ENCODE data around the gene ZNF750. TPM values are rescaled to one million over a fixed set of nuclear protein-coding genes. Genes with fewer than 3 reads are reported as not detected.

The ZNF750 gene
- total RNA-seq, 2 donors from 2014 or later = not detected

DNA sequence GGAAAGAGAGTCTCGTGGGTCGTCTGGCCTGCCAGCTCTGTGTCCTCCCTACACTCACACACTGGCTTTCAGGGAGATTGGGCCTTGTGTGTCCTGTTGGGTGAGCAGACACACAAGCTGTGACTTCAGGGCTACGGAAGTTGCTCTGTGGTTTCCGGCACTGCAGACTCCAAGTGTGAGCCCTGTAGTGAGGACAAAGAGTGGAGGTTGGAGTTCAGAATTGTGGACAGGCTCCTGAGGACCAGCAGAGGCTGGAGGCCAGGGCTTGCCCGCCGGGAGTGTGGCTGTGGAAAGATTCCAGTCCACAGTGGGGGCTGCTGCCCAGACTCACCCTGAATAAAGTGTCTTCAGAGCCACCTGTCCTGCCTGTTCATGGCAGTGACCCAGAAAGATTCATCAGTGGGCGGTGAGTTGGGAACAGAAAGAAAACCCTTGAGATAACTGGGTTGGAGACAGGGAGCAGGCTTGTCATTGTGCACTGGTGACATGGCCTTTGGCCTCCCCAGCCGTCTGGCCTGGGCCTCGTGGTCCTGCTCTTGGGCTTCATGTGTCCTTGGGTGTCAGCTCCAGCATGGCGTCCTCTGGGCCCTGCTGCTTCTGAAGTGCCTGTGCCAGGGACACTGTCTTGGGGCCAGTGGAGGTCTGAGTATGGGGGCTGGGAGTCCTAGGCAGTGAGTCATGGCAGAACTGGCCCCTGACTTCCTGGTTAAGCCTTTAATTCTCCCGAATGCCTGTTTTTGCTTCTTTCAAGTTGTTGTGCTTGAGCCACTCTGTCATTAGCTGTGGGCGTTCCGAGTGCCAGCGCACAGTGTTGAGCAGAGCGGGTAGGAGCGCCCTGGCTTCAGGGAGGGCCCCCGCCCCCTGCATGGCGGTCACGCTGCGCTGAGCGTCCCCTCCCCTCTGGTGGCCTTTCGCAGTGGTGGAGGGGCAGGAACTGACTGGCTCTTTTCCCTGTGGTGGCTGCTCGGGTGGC lies 19.9 kb upstream of the ZNF750 start:
- DNase-seq (ENCODE audit: low spot score) (no peak), ATAC-seq (peak; percentile 67 to 78)
- Mint-ChIP-seq H3K27ac (peak overlapping the region; percentile 89 to 93), H3K27me3 (no peaks in the 10 kb centered on the region), H3K4me1 (ENCODE audit: low read depth in 2 of 2) (peaks cover 48 to 53% of the 10 kb centered on the region in 2 donors), H3K4me3 (peak overlapping the region; percentile 84), H3K9me3 (no peaks in the 10 kb centered on the region), H3K36me3 (no peaks in the 10 kb centered on the region)

DNA sequence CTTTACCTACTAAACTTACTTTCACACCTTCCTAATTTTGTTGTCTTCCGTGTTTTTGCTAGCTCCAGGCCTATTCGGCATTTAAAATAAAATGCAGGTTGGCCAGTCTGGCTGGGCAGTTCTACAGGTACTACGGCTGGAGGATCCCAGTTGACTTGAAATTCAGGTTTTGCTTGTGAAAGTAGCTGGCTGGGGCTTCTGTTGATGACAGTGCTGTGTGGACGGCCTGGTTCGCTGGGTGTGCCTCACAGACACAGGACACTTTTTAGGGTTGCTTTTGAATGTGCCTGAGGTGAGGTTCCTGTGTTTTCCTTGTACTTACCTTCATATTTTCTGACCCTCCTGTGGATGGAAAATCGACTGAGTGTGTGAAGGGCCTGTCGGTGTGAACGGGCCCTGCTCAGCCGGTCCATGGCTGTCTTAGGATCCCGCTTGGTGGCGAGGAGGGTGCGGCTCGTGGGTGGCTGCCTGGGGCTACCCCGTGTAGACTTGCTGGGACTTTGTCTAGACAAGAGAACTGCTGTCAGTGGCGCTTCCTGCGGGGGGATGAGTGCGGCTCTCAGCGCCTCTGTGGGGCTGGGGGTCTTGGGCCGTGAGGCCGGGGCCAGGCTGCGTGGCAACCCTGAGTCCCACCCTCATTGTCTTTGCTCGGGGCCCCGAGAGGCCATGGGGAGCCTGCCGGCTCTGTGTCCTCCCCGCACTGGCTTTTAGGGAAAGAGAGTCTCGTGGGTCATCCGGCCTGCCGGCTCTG lies 18.7 kb upstream of the ZNF750 start:
- Mint-ChIP-seq H3K4me1 (ENCODE audit: low read depth in 2 of 2) (peaks cover 41 to 44% of the 10 kb centered on the region in 2 donors), H3K4me3 (peak overlapping the region; percentile 84), H3K36me3 (no peaks in the 10 kb centered on the region), H3K27me3 (no peaks in the 10 kb centered on the region), H3K9me3 (no peaks in the 10 kb centered on the region), H3K27ac (peak overlapping the region; percentile 89 to 93)
- ATAC-seq (peak; percentile 48 to 51), DNase-seq (ENCODE audit: low spot score) (no peak)

DNA sequence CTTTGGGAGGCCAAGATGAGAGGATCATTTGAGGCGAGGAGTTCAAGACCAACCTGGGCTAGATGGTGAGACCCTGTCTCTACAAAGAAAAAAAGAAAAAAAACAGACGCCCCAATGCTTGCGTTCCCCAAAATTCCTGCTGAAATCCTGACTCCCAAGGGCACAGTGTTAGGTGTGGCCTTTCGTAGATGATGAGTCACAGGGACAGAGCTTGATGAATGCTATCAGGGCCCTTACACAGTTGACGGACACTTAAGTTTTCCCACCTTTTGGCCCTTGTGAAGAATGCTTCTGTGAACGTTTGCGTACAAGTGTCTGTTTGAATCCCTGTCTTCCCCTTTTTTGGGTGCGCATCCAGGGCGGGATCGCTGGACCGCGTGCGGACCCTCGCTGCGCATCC lies 16.5 kb upstream of the ZNF750 start:
- Mint-ChIP-seq H3K27ac (no peak overlapping the region), H3K27me3 (no peaks in the 10 kb centered on the region), H3K4me1 (ENCODE audit: low read depth in 2 of 2) (peaks cover 28 to 38% of the 10 kb centered on the region in 2 donors), H3K4me3 (no peak overlapping the region), H3K36me3 (no peaks in the 10 kb centered on the region), H3K9me3 (no peaks in the 10 kb centered on the region)
- DNase-seq (ENCODE audit: low spot score) = no peak
- ATAC-seq = no peak

DNA sequence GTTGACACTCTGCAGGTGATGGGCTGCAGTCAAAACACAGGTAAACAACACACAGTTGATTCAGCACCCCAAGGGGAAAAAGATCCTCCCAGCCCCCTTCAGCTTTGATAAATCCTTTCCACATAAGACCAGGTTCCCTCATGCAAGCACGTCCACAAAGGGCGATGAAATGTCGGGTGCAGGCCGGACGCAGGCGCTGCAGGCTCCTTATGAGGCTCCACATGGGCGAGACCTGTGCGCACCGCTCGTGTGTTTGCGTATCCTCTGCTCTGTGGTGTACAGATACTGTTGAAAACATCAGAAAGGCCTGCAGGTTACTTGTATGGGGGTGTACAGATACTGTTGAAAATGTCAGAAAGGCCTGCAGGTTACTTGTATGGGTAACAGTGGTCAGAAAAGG lies 14.4 kb upstream of the ZNF750 start:
- ATAC-seq (no peak), DNase-seq (ENCODE audit: low spot score) (no peak)
- no peak overlapping the region for H3K27ac Mint-ChIP-seq
- peaks cover 16 to 30% of the 10 kb centered on the region in 2 donors for H3K4me1 Mint-ChIP-seq (ENCODE audit: low read depth in 2 of 2)
- H3K27me3 Mint-ChIP-seq = no peaks in the 10 kb centered on the region
- no peaks in the 10 kb centered on the region for H3K9me3 Mint-ChIP-seq
- no peak overlapping the region for H3K4me3 Mint-ChIP-seq
- H3K36me3 Mint-ChIP-seq = peaks cover 8% of the 10 kb centered on the region

DNA sequence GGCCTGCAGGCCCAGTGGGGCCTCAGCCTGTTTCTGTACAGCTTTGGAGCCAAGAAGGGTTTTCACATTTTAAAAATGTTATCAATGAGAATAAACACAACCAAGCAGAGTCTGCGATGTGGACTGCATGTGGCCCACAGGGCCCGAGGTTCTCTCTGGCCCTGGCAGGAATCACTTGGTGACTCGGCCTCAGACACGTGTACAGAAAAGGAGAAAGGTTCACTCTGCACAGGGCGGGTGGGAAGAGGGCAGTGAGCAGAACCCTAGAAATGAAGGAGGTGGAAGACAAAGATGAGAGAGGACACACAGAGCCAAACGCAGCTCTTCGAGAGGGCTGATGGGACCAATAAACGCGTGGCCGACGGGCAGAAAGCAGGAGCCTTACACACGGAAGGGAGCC lies 11.6 kb upstream of the ZNF750 start:
- H3K36me3 Mint-ChIP-seq = peaks cover 10% of the 10 kb centered on the region
- no peaks in the 10 kb centered on the region for H3K27me3 Mint-ChIP-seq
- no peak overlapping the region for H3K4me3 Mint-ChIP-seq
- H3K4me1 Mint-ChIP-seq (ENCODE audit: low read depth in 2 of 2) = peaks cover 17 to 38% of the 10 kb centered on the region in 2 donors
- no peak for ATAC-seq
- DNase-seq (ENCODE audit: low spot score) = peak; percentile 60
- no peaks in the 10 kb centered on the region for H3K9me3 Mint-ChIP-seq
- H3K27ac Mint-ChIP-seq = no peak overlapping the region

DNA sequence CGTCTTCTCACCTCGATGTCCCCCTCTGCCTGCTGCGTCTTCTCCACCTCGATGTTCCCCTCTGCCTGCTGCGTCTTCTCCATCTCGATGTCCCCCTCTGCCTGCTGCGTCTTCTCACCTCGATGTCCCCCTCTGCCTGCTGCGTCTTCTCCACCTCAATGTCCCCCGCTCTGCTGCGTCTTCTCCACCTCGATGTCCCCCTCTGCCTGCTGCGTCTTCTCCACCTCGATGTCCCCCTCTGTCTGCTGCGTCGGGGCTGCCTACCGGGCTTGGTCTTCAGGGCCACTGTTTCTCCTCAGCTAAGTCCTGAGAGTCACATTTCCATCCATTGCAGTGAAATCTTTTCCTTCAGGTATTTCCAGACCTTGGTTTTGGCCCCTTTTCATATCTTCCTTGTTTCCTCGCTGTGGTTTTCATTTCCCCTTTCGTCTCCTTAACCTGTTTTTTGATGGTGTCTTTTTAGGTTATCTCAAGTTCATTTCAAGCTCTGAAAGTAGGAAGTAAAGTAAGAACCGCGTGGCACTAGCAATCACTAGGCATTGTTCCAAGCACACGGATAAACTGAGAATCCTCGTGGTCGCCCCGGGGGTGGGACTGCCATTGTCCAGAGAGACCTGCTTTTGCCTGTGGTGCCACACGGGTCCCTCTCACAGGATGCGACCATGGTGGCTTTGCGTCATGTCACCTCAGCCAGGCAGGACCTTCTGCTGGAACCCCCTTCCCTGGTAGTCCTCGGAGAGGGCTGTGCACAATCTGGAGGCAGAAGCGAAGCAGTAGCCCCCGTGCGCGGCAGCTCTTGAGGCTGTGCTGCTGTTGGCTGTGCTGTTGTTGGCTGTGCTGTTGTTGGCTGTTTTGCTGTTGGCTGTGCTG lies 9.5 kb upstream of the ZNF750 start:
- Mint-ChIP-seq H3K4me1 (ENCODE audit: low read depth in 2 of 2) (peaks cover 17 to 46% of the 10 kb centered on the region in 2 donors), H3K27ac (no peak overlapping the region), H3K27me3 (no peaks in the 10 kb centered on the region), H3K9me3 (no peaks in the 10 kb centered on the region), H3K36me3 (peaks cover 10% of the 10 kb centered on the region), H3K4me3 (peak overlapping the region; percentile 65)
- ATAC-seq (no peak), DNase-seq (ENCODE audit: low spot score) (peak; percentile 44)

DNA sequence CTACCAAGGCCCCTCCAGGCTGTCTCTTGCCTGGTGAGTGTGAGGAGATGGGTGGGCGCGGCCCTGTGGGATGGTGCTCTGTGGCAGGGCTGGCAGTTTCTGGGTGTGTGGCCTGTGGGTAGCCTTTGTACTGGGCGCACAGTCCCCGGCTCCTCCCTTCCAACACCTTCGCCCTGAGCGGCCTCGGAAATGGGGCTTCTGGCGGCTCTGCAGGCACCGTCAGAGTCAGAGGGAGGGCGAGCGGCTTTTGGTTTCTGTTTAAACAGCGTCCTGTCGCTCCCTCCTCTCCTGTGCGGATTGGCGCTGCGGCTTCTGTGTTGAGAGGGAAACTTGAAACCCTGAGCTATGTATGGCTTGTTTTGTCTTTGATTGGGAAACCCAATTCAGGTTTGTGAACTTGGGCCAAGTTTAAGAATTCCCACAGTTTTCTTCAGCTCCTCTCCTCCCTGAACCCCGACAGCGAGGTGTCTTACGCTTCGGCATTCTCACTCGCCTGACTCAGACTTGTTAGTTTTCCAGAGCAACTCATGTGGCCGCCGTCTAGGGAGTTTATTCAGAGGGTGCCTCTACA lies 8.3 kb upstream of the ZNF750 start:
- peaks cover 10% of the 10 kb centered on the region for H3K36me3 Mint-ChIP-seq
- H3K27ac Mint-ChIP-seq = peak overlapping the region; percentile 39 to 50
- DNase-seq (ENCODE audit: low spot score) (peak; percentile 90), ATAC-seq (peak; percentile 98 to 99)
- H3K27me3 Mint-ChIP-seq = no peaks in the 10 kb centered on the region
- H3K4me1 Mint-ChIP-seq (ENCODE audit: low read depth in 2 of 2) = peaks cover 17 to 40% of the 10 kb centered on the region in 2 donors
- H3K4me3 Mint-ChIP-seq = peak overlapping the region; percentile 74
- no peaks in the 10 kb centered on the region for H3K9me3 Mint-ChIP-seq

DNA sequence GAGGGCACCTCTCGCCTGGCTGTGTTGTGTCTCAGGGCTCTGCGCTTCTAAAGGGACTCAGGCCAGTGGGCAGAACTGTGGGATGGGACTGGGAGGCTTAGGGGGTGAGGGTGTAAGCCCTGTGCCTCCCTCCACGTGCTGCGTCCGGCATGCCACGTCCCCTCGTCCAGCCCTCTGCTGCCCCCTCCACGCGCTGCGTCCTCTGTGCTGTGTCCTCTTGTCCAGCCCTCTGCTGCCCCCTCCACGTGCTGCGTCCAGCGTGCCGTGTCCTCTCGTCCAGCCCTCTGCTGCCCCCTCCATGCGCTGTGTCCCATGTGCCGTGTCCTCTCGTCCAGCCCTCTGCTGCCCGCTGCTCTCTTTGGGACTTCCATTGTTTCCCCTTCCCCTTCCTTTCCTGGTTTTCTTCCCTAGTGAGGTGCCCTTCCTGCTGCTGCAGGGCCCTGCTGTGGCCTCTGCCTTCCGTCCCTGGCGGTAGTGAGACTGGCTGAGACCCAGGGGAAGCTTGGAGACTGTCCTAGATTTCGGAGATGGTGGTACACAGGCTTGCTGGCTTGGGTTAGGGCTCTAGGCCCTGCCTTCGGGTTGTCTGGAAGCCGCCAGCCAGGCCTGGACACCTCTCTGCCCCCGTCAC lies 6.4 kb upstream of the ZNF750 start:
- Mint-ChIP-seq H3K9me3 (no peaks in the 10 kb centered on the region), H3K4me3 (no peak overlapping the region), H3K27me3 (no peaks in the 10 kb centered on the region), H3K4me1 (ENCODE audit: low read depth in 2 of 2) (peaks cover 17 to 39% of the 10 kb centered on the region in 2 donors), H3K27ac (no peak overlapping the region), H3K36me3 (peaks cover 10% of the 10 kb centered on the region)
- ATAC-seq (no peak), DNase-seq (ENCODE audit: low spot score) (peak; percentile 49)

- Mint-ChIP-seq H3K27me3 (no peaks in the 10 kb centered on the region), H3K4me1 (ENCODE audit: low read depth in 2 of 2) (peaks cover 17 to 36% of the 10 kb centered on the region in 2 donors), H3K4me3 (no peak overlapping the region), H3K9me3 (no peaks in the 10 kb centered on the region), H3K27ac (peak overlapping the region in 1 of 2 donors; percentile 34), H3K36me3 (peaks cover 5% of the 10 kb centered on the region)
- DNase-seq (ENCODE audit: low spot score) (no peak), ATAC-seq (no peak)
These were observed 5.5 kb upstream of the ZNF750 start for GRCh38 chr17:82845163-82845807.

DNA sequence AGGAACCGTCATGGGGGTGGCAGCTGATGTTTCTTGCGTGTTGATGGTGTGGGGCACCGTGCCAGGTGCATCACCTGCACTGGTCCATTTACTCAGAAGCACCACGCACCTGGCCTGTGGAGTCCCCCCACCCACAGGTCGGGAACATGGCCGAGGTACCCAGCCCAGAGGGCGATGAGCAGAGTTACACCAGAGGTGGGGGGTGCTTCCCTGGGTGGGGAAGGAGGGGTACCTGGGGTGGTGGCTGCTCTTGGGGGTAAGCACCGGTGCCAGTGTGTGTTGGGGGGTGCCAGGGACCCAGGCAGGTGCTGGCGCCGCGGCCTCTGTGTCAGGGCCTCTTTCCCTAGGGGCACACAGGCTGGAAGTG lies 5.0 kb upstream of the ZNF750 start:
- H3K4me1 Mint-ChIP-seq (ENCODE audit: low read depth in 2 of 2) = peaks cover 17 to 36% of the 10 kb centered on the region in 2 donors
- H3K27me3 Mint-ChIP-seq = no peaks in the 10 kb centered on the region
- no peaks in the 10 kb centered on the region for H3K9me3 Mint-ChIP-seq
- no peak overlapping the region for H3K27ac Mint-ChIP-seq
- DNase-seq (ENCODE audit: low spot score) (no peak), ATAC-seq (no peak)
- peaks cover 5% of the 10 kb centered on the region for H3K36me3 Mint-ChIP-seq
- H3K4me3 Mint-ChIP-seq = no peak overlapping the region

GRCh38 chr17:82843904-82844680 lies 4.3 kb upstream of the ZNF750 start:
- DNase-seq (ENCODE audit: low spot score) (no peak), ATAC-seq (no peak)
- Mint-ChIP-seq H3K4me3 (no peak overlapping the region), H3K36me3 (peaks cover under 1% of the 10 kb centered on the region), H3K27me3 (no peaks in the 10 kb centered on the region), H3K9me3 (no peaks in the 10 kb centered on the region), H3K27ac (peak overlapping the region in 1 of 2 donors; percentile 54), H3K4me1 (ENCODE audit: low read depth in 2 of 2) (peaks cover 12 to 32% of the 10 kb centered on the region in 2 donors)
